ENCODE results near the gene TMEM209.

TMEM209 gene

GRCh38 chr7:130216025-130216424, 10.8 kb upstream of the TMEM209 start:
- TF ChIP-seq CTCF (IDR thresholded peaks at IDR 0.05; ENCODE audit: extremely low read depth, insufficient read depth, missing control alignments) = no peak
- in situ Hi-C loops (cut with MboI; ENCODE audit: low pct_unique_long_range_greater_than_20kb, low sequenced_read_pairs, unreplicated experiment) = no loop called here
- DNase-seq (ENCODE audit: low spot score) = no peak

GRCh38 chr7:130213828-130214227, 8.6 kb upstream of the TMEM209 start:
- TF ChIP-seq CTCF (IDR thresholded peaks at IDR 0.05; ENCODE audit: extremely low read depth, insufficient read depth, missing control alignments) = no peak
- DNase-seq (ENCODE audit: low spot score) = no peak
- in situ Hi-C loops (cut with MboI; ENCODE audit: low pct_unique_long_range_greater_than_20kb, low sequenced_read_pairs, unreplicated experiment) = no loop called here

GRCh38 chr7:130210181-130210935, 5.2 kb upstream of the TMEM209 start:
- DNase-seq (ENCODE audit: low spot score) = no peak
- TF ChIP-seq CTCF (IDR thresholded peaks at IDR 0.05; ENCODE audit: extremely low read depth, insufficient read depth, missing control alignments) = no peak
- in situ Hi-C loops (cut with MboI; ENCODE audit: low pct_unique_long_range_greater_than_20kb, low sequenced_read_pairs, unreplicated experiment) = no loop called here

- no peak for DNase-seq (ENCODE audit: low spot score)
- TF ChIP-seq CTCF (IDR thresholded peaks at IDR 0.05; ENCODE audit: extremely low read depth, insufficient read depth, missing control alignments) = no peak
- in situ Hi-C loops (cut with MboI; ENCODE audit: low pct_unique_long_range_greater_than_20kb, low sequenced_read_pairs, unreplicated experiment) = no loop called here
Measured at GRCh38 chr7:130208516-130208915, 3.3 kb upstream of the TMEM209 start.

- DNase-seq (ENCODE audit: low spot score) = no peak
- in situ Hi-C loops (cut with MboI; ENCODE audit: low pct_unique_long_range_greater_than_20kb, low sequenced_read_pairs, unreplicated experiment) = no loop called here
- no peak for TF ChIP-seq CTCF (IDR thresholded peaks at IDR 0.05; ENCODE audit: extremely low read depth, insufficient read depth, missing control alignments)
Measured at GRCh38 chr7:130207642-130208041, 2.4 kb upstream of the TMEM209 start, which contains the start of gene SSMEM1. Gene SSMEM1 (plus strand): TSS chr7:130207860. CDS start chr7:130207911, 51 bp downstream.

- in situ Hi-C loops (cut with MboI; ENCODE audit: low pct_unique_long_range_greater_than_20kb, low sequenced_read_pairs, unreplicated experiment) = no loop called here
- DNase-seq (ENCODE audit: low spot score) = no peak
- no peak for TF ChIP-seq CTCF (IDR thresholded peaks at IDR 0.05; ENCODE audit: extremely low read depth, insufficient read depth, missing control alignments)
Measured at GRCh38 chr7:130207033-130207432, 1.8 kb upstream of the TMEM209 start.

Measured in GM13977 (cell line).